ENCODE measurements around the gene RAB29.

RAB29 gene

GRCh38 chr1:205798577-205798976, 23.3 kb upstream of the RAB29 start:
- FAIRE-seq (no peak), DNase-seq (ENCODE audit: extremely low spot score, insufficient read length, low read depth) (no peak)

GRCh38 chr1:205797168-205797567, 21.9 kb upstream of the RAB29 start:
- DNase-seq (ENCODE audit: extremely low spot score, insufficient read length, low read depth) (no peak), FAIRE-seq (no peak)

- FAIRE-seq (peak; percentile 31), DNase-seq (ENCODE audit: extremely low spot score, insufficient read length, low read depth) (no peak)
Observed at GRCh38 chr1:205794011-205794730, 18.9 kb upstream of the RAB29 start.

GRCh38 chr1:205792961-205793673, 17.8 kb upstream of the RAB29 start:
- FAIRE-seq (no peak), DNase-seq (ENCODE audit: extremely low spot score, insufficient read length, low read depth) (no peak)

- FAIRE-seq (peak; percentile 12), DNase-seq (ENCODE audit: extremely low spot score, insufficient read length, low read depth) (no peak)
Observed at GRCh38 chr1:205792481-205792881, 17.2 kb upstream of the RAB29 start.

GRCh38 chr1:205791568-205792180, 16.4 kb upstream of the RAB29 start:
- DNase-seq (ENCODE audit: extremely low spot score, insufficient read length, low read depth) (no peak), FAIRE-seq (peak; percentile 61)

GRCh38 chr1:205787287-205787916, 12.1 kb upstream of the RAB29 start:
- DNase-seq (ENCODE audit: extremely low spot score, insufficient read length, low read depth) (no peak), FAIRE-seq (no peak)

- no peak for FAIRE-seq
- no peak for DNase-seq (ENCODE audit: extremely low spot score, insufficient read length, low read depth)
Observed at GRCh38 chr1:205786601-205787000, 11.3 kb upstream of the RAB29 start.

- FAIRE-seq (no peak), DNase-seq (ENCODE audit: extremely low spot score, insufficient read length, low read depth) (no peak)
Observed at GRCh38 chr1:205785446-205785845, 10.2 kb upstream of the RAB29 start.

GRCh38 chr1:205783904-205784303, 8.6 kb upstream of the RAB29 start:
- DNase-seq (ENCODE audit: extremely low spot score, insufficient read length, low read depth) (no peak), FAIRE-seq (no peak)

- FAIRE-seq (no peak), DNase-seq (ENCODE audit: extremely low spot score, insufficient read length, low read depth) (no peak)
Observed at GRCh38 chr1:205783433-205783795, 8.1 kb upstream of the RAB29 start.

- FAIRE-seq (no peak), DNase-seq (ENCODE audit: extremely low spot score, insufficient read length, low read depth) (no peak)
Observed at GRCh38 chr1:205782627-205783432, 7.5 kb upstream of the RAB29 start.

- no peak for DNase-seq (ENCODE audit: extremely low spot score, insufficient read length, low read depth)
- no peak for FAIRE-seq
Observed at GRCh38 chr1:205780335-205780734, 5.1 kb upstream of the RAB29 start.

GRCh38 chr1:205777994-205778393, 2.7 kb upstream of the RAB29 start:
- DNase-seq (ENCODE audit: extremely low spot score, insufficient read length, low read depth) (no peak), FAIRE-seq (no peak)

GRCh38 chr1:205775717-205776056, 405 bp upstream of the RAB29 start:
- FAIRE-seq (no peak), DNase-seq (ENCODE audit: extremely low spot score, insufficient read length, low read depth) (no peak)

- FAIRE-seq (peak; percentile 79), DNase-seq (ENCODE audit: extremely low spot score, insufficient read length, low read depth) (no peak)
Observed at GRCh38 chr1:205774198-205775014, 876 bp downstream of the RAB29 start.

GRCh38 chr1:205772607-205773032, 2.7 kb downstream of the RAB29 start:
- FAIRE-seq: peak; percentile 84
- no peak for DNase-seq (ENCODE audit: extremely low spot score, insufficient read length, low read depth)

GRCh38 chr1:205770618-205771017, 4.7 kb downstream of the RAB29 start:
- no peak for FAIRE-seq

GRCh38 chr1:205769641-205770365, 5.5 kb downstream of the RAB29 start:
- no peak for FAIRE-seq
- DNase-seq (ENCODE audit: extremely low spot score, insufficient read length, low read depth): no peak

More at GRCh38 chr1:205770618-205771017, 4.7 kb downstream of the RAB29 start:
- DNase-seq (ENCODE audit: extremely low spot score, insufficient read length, low read depth): no peak

Data from GM18507 (cell line).